ENCODE data around the gene PMP22.

GRCh38 chr17:15265131-15265530 lies at the start of gene PMP22:
- no peak for TF ChIP-seq CTCF (conservative IDR thresholded peaks at IDR 0.05)
- no peak for TF ChIP-seq EZH2 (IDR thresholded peaks at IDR 0.05; ENCODE audit: low read depth)

Measured in PC-9 (cell line).